Panc1 (cell line): ENCODE results near the gene RPUSD1. TPM values are rescaled to one million over a fixed set of nuclear protein-coding genes. Genes with fewer than 3 reads are reported as not detected.

Source experiments
- ATAC-seq: fragments of 200-7000 bp; cut with Tn5 transposase; 2 replicates; pipeline ENCODE4 v1.9.1; 2020; ENCODE audit warnings: mild to moderate bottlenecking, moderate library complexity
- BruUV-seq: library from RNA; stranded (reverse); fragments of 400-500 nt; replicated peaks from 2 replicates; lab custom pipeline; 2021; lab: Mats Ljungman, UMichigan
- CTCF ChIA-PET: fragments of 300-600 bp; sonication (Branson Sonifier 250); formaldehyde crosslinking; loops from one replicate; lab custom pipeline; 2022; ENCODE audit warnings: antibody characterized with exemption; lab: Charles Lee
- POLR2A ChIA-PET: fragments of 300-600 bp; sonication (Branson Sonifier 250); formaldehyde crosslinking; loops from one replicate; lab custom pipeline; 2022; ENCODE audit warnings: antibody characterized with exemption; lab: Charles Lee
- DNase-seq: peaks from one replicate; pipeline ENCODE4 v3.0.0-alpha.2; 2010; ENCODE audit warnings: low read depth, low spot score
- H3K27ac ChIP-seq: 2 replicates; pipeline ENCODE4 v1.5.1; 2011; ENCODE audit warnings: mild to moderate bottlenecking, low read length, inconsistent platforms
- H3K27me3 ChIP-seq: fragments of 200-500 bp; sonication (Bioruptor generic); 2 replicates; pipeline ENCODE4 v1.6.0; 2014; ENCODE audit warnings: low read length, inconsistent platforms; ENCODE audit not compliant: control insufficient read depth, insufficient read depth
- H3K36me3 ChIP-seq: fragments of 200-500 bp; sonication (Bioruptor generic); 2 replicates; pipeline ENCODE4 v1.5.1; 2014; ENCODE audit warnings: inconsistent platforms, mild to moderate bottlenecking, low read length, moderate library complexity; ENCODE audit not compliant: control insufficient read depth, insufficient read depth
- H3K4me1 ChIP-seq: 2 replicates; pipeline ENCODE4 v1.5.1; 2011; ENCODE audit warnings: inconsistent platforms, mild to moderate bottlenecking, low read length, moderate library complexity; ENCODE audit not compliant: control insufficient read depth, insufficient read depth
- H3K4me3 ChIP-seq, 2 experiments: 2 replicates each; pipeline ENCODE4 v1.5.1; 2011 to 2012; ENCODE audit warnings: low read depth in 2 of 2, low read length in 2 of 2, mild to moderate bottlenecking in 2 of 2, inconsistent platforms in 1 of 2, moderate library complexity in 1 of 2
- H3K9me3 ChIP-seq: fragments of 200-500 bp; sonication (Bioruptor generic); 2 replicates; pipeline ENCODE4 v1.5.1; 2014; ENCODE audit warnings: low read depth, mild to moderate bottlenecking, inconsistent platforms, low read length, moderate library complexity; ENCODE audit not compliant: control insufficient read depth, insufficient read depth
- POLR2AphosphoS5 ChIP-seq: IDR thresholded peaks from 2 replicates; pipeline ENCODE4 v1.6.1; 2012; ENCODE audit warnings: mild to moderate bottlenecking, low read depth, low read length, moderate library complexity
- SIN3A ChIP-seq: IDR thresholded peaks from 2 replicates; pipeline ENCODE4 v1.6.1; 2012; ENCODE audit warnings: low read depth, mild to moderate bottlenecking, low read length, moderate library complexity, borderline replicate concordance; ENCODE audit not compliant: insufficient read depth
- TCF7L2 ChIP-seq: IDR thresholded peaks from 2 replicates; pipeline ENCODE4 v1.6.1; 2011; ENCODE audit warnings: mild to moderate bottlenecking, low read depth, low read length, inconsistent platforms
- in situ Hi-C: cut with HindIII; loops from 2 replicates; pipeline ENCODE4 v1.10.0; 2016; ENCODE audit warnings: low sequenced_read_pairs, low pct_unique_long_range_greater_than_20kb
- intact Hi-C: fragments of 100-400 bp; cut with micrococcal nuclease; formaldehyde crosslinking; loops from one replicate; pipeline ENCODE4 v1.10.0; 2022; ENCODE audit not compliant: unreplicated experiment
- total RNA-seq: library from RNA; stranded (reverse); gene quantifications from one replicate; pipeline ENCODE4 v1.2.1, GENCODE V29; 2021; ENCODE audit not compliant: unreplicated experiment
- TF ChIP-seq, protein P1 (sequence below): fragments of 450-650 bp; IDR thresholded peaks from 2 replicates; pipeline ENCODE4 v1.5.1; 2017; ENCODE audit warnings: mild to moderate bottlenecking
- TF ChIP-seq, protein P2 (sequence below), 2 experiments: IDR thresholded peaks; 2 replicates each; pipeline ENCODE4 v1.6.1; 2011 to 2012; ENCODE audit warnings: low read depth in 2 of 2, control low read depth in 1 of 2, low read length in 1 of 2, mild to moderate bottlenecking in 1 of 2, moderate library complexity in 1 of 2; ENCODE audit not compliant: insufficient read depth in 1 of 2

RPUSD1 gene
- total RNA-seq, 1 experiment from 2014 or later: 61.1 TPM

DNA sequence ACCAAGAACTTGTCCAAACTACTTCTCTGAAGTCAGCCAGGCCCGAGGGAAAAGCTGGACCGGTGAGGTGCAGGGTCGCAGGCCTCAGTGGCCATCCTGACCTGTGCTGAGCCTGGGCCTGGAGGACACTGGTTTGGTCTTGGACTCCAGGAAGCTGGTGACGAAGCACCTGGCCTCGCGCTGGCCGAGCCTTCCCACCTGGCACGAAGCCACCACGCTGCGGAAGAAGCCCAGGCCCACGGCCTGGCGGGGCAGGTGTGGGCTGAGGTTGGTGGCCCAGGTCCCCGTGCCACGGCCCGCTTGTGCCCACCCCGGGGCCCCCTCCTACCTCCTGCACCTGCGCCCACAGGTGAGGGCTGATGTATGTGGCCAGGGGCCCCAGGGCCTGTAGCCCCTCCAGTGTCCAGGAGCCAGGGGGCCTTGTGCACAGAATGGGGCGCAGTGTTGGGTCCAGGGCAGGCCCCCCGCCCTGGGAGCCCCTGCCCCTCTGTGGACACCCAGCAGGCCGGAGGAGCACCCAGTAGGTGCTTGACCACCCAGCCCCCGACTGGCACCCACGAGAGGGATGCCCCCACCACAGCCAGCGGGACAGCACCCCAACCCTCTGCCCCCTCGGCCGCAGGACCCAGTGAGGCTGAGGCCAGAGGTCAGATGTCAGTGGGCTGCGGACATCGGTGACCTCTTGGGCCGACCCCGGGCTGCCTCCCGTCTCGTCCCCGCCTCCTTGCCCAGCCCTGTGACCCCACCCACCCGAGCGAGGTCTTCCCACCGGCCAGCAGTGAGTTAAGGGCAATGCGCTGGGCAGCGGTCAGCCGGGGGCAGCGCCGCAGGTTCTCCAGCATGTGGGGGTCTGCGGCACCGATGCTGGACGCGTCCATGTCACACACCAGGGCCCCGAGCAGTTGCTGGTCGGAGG is 13.8 kb downstream of the RPUSD1 start:
- in situ Hi-C loops (no loop called here), intact Hi-C loops (no loop called here)
- Histone ChIP-seq H3K27ac (no peak overlapping the region), H3K9me3 (no peaks in the 10 kb centered on the region), H3K4me1 (peaks cover 10% of the 10 kb centered on the region), H3K36me3 (no peaks in the 10 kb centered on the region), H3K4me3 (no peak overlapping the region), H3K27me3 (no peaks in the 10 kb centered on the region)
- no peak for DNase-seq
- CTCF ChIA-PET: no interaction called here
- BruUV-seq: no TSS peak
- ATAC-seq: no peak
- POLR2A ChIA-PET: interaction anchor here (0.6 kb wide), 1 partner anchor 295 kb away, joined by 3 read pairs; no protein-coding TSS in a partner anchor
- TF ChIP-seq, protein P1, sequence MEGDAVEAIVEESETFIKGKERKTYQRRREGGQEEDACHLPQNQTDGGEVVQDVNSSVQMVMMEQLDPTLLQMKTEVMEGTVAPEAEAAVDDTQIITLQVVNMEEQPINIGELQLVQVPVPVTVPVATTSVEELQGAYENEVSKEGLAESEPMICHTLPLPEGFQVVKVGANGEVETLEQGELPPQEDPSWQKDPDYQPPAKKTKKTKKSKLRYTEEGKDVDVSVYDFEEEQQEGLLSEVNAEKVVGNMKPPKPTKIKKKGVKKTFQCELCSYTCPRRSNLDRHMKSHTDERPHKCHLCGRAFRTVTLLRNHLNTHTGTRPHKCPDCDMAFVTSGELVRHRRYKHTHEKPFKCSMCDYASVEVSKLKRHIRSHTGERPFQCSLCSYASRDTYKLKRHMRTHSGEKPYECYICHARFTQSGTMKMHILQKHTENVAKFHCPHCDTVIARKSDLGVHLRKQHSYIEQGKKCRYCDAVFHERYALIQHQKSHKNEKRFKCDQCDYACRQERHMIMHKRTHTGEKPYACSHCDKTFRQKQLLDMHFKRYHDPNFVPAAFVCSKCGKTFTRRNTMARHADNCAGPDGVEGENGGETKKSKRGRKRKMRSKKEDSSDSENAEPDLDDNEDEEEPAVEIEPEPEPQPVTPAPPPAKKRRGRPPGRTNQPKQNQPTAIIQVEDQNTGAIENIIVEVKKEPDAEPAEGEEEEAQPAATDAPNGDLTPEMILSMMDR: no peak
- no peak for TF ChIP-seq SIN3A
- no peak for TF ChIP-seq TCF7L2
- TF ChIP-seq, protein P2, sequence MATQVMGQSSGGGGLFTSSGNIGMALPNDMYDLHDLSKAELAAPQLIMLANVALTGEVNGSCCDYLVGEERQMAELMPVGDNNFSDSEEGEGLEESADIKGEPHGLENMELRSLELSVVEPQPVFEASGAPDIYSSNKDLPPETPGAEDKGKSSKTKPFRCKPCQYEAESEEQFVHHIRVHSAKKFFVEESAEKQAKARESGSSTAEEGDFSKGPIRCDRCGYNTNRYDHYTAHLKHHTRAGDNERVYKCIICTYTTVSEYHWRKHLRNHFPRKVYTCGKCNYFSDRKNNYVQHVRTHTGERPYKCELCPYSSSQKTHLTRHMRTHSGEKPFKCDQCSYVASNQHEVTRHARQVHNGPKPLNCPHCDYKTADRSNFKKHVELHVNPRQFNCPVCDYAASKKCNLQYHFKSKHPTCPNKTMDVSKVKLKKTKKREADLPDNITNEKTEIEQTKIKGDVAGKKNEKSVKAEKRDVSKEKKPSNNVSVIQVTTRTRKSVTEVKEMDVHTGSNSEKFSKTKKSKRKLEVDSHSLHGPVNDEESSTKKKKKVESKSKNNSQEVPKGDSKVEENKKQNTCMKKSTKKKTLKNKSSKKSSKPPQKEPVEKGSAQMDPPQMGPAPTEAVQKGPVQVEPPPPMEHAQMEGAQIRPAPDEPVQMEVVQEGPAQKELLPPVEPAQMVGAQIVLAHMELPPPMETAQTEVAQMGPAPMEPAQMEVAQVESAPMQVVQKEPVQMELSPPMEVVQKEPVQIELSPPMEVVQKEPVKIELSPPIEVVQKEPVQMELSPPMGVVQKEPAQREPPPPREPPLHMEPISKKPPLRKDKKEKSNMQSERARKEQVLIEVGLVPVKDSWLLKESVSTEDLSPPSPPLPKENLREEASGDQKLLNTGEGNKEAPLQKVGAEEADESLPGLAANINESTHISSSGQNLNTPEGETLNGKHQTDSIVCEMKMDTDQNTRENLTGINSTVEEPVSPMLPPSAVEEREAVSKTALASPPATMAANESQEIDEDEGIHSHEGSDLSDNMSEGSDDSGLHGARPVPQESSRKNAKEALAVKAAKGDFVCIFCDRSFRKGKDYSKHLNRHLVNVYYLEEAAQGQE (IDR thresholded peaks at IDR 0.05; ENCODE audit: insufficient read depth in 1 of 2, low read depth in 2 of 2, low read length in 1 of 2): no peak
- no peak for TF ChIP-seq POLR2AphosphoS5

DNA sequence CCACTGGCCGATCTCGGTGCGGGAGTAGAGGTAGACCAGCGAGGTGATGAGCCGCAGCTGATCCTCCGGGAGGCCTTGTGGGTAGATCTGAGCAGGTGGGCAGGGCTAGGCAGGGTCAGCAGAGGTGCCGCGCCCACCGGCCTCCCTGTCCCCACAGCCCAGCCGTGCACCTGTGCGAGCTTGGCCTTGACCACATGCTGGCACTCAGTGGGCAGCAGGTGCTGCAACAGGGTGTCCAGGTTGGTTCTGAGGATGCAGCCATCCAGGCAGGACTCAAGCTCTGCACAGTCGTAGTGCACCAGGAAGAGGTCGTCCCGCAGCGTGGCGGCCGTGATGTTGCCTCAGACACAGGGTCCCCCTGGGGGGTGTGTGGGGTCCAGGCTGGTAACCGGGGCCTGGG is 15.2 kb downstream of the RPUSD1 start:
- CTCF ChIA-PET: interaction anchor here (0.6 kb wide), 1 partner anchor 106 kb away, joined by 6 read pairs; no protein-coding TSS in a partner anchor
- in situ Hi-C loops: no loop called here
- ATAC-seq: no peak

More for the DNA sequence above, 15.2 kb downstream of the RPUSD1 start:
- intact Hi-C loops: no loop called here
- Histone ChIP-seq H3K27me3 (no peaks in the 10 kb centered on the region), H3K4me3 (no peak overlapping the region), H3K27ac (no peak overlapping the region), H3K4me1 (peaks cover 5% of the 10 kb centered on the region), H3K9me3 (no peaks in the 10 kb centered on the region), H3K36me3 (no peaks in the 10 kb centered on the region)
- no peak for DNase-seq
- TF ChIP-seq POLR2AphosphoS5 (no peak), SIN3A (no peak), TCF7L2 (no peak)
- TF ChIP-seq, protein P1: no peak
- TF ChIP-seq, protein P2 (IDR thresholded peaks at IDR 0.05; ENCODE audit: insufficient read depth in 1 of 2, low read depth in 2 of 2, low read length in 1 of 2): no peak
- POLR2A ChIA-PET: interaction anchor here (0.7 kb wide), 1 partner anchor 12 kb away, joined by 5 read pairs; no protein-coding TSS in a partner anchor
- no TSS peak for BruUV-seq
